GM12878 (cell line): Measurements from ENCODE around the gene TIMM10. TPM values are rescaled to one million over a fixed set of nuclear protein-coding genes. Genes with fewer than 3 reads are reported as not detected.

ENCODE experiments used
- ATAC-seq: fragments of 200-7000 bp; cut with Tn5 transposase; 3 replicates; pipeline ENCODE4 v1.9.1; 2020; ENCODE audit warnings: mild to moderate bottlenecking, moderate library complexity
- BruUV-seq: library from RNA; stranded (reverse); fragments of 400-500 nt; replicated peaks from 2 replicates; lab custom pipeline; 2021; lab: Mats Ljungman, UMichigan
- CTCF ChIA-PET: fragments of 300-600 bp; sonication (Branson Sonifier 250); formaldehyde crosslinking; extraction: SDS; loops from one replicate; lab custom pipeline; 2021; ENCODE audit warnings: inconsistent platforms; lab: Yijun Ruan, JAX
- POLR2A ChIA-PET: fragments of 350-600 bp; formaldehyde crosslinking; extraction: SDS; loops from one replicate; lab custom pipeline; 2021; ENCODE audit warnings: inconsistent platforms; lab: Charles Lee
- RAD21 ChIA-PET: fragments of 300-600 bp; sonication (Branson Sonifier 250); formaldehyde crosslinking; loops from one replicate; lab custom pipeline; 2023; ENCODE audit warnings: antibody characterized with exemption; ENCODE audit not compliant: unreplicated experiment; lab: Charles Lee
- SMC1A ChIA-PET: fragments of 300-600 bp; sonication (Branson Sonifier 250); formaldehyde crosslinking; loops from one replicate; lab custom pipeline; 2023; ENCODE audit not compliant: unreplicated experiment, uncharacterized antibody; lab: Charles Lee
- DNase-seq: peaks from one replicate; pipeline ENCODE4 v3.0.0-alpha.2; 2011; ENCODE audit warnings: low read depth, low spot score
- FAIRE-seq: peaks from 3 replicates; lab custom pipeline; 2011; peaks lifted over from hg19 to GRCh38; lab: Jason Lieb, UNC
- H2AFZ ChIP-seq: 2 replicates; pipeline ENCODE4 v1.6.0; 2011; ENCODE audit warnings: low read depth, low read length, control low read depth; ENCODE audit not compliant: control insufficient read depth
- H3K27ac ChIP-seq: 2 replicates; pipeline ENCODE4 v1.5.1; 2011; ENCODE audit warnings: control low read depth; ENCODE audit not compliant: control insufficient read depth, insufficient read depth
- H3K27me3 ChIP-seq, 2 experiments: replicated peaks in 1 of 2; 2 replicates each; pipeline versions ENCODE4 v1.6.0 to v1.6.1; 2011; ENCODE audit warnings: low read length in 1 of 2; ENCODE audit not compliant: control insufficient read depth in 2 of 2, insufficient read depth in 2 of 2
- H3K36me3 ChIP-seq, 2 experiments: 2 replicates each; pipeline ENCODE4 v1.5.1; 2011; ENCODE audit warnings: low read length in 1 of 2; ENCODE audit not compliant: control insufficient read depth in 2 of 2, insufficient read depth in 2 of 2
- H3K4me1 ChIP-seq: 2 replicates; pipeline ENCODE4 v1.6.1; 2011; ENCODE audit warnings: mild to moderate bottlenecking, low read length, moderate library complexity, mixed read lengths; ENCODE audit not compliant: control insufficient read depth, insufficient read depth
- H3K4me2 ChIP-seq: 2 replicates; pipeline ENCODE4 v1.6.0; 2011; ENCODE audit warnings: control low read depth; ENCODE audit not compliant: control insufficient read depth, insufficient read depth
- H3K4me3 ChIP-seq: fragments of 200-600 bp; sonication (generic); 2 replicates; pipeline ENCODE4 v1.5.1; 2016
- H3K79me2 ChIP-seq: 2 replicates; pipeline ENCODE4 v1.6.0; 2011; ENCODE audit warnings: low read length; ENCODE audit not compliant: control insufficient read depth, insufficient read depth
- H3K9ac ChIP-seq: 2 replicates; pipeline ENCODE4 v1.8.0; 2011; ENCODE audit warnings: low read length, control low read depth, mixed read lengths; ENCODE audit not compliant: control insufficient read depth, insufficient read depth
- H3K9me3 ChIP-seq: replicated peaks from 3 replicates; pipeline ENCODE4 v1.5.1; 2011; ENCODE audit warnings: mild to moderate bottlenecking, low read length; ENCODE audit not compliant: control insufficient read depth, insufficient read depth
- H4K20me1 ChIP-seq: 2 replicates; pipeline ENCODE4 v1.6.0; 2011; ENCODE audit not compliant: control insufficient read depth, insufficient read depth
- ESRRA ChIP-seq: IDR thresholded peaks from 2 replicates; pipeline ENCODE4 v1.6.1; 2012; ENCODE audit warnings: mild to moderate bottlenecking, low read length, improper control_type of control experiment
- ETV6 ChIP-seq, 2 experiments: fragments of 450-650 bp in 1 of 2; IDR thresholded peaks in 1 of 2; conservative IDR thresholded peaks in 1 of 2; 2 replicates each; pipeline ENCODE4 v1.6.1; 2014; ENCODE audit warnings: antibody characterized with exemption in 1 of 2, borderline replicate concordance in 1 of 2, low read depth in 1 of 2, mild to moderate bottlenecking in 1 of 2, moderate library complexity in 1 of 2
- HDAC6 ChIP-seq: fragments of 200-600 bp; sonication (generic); IDR thresholded peaks from one replicate; pipeline ENCODE4 v1.8.0; 2017; ENCODE audit warnings: antibody characterized with exemption; ENCODE audit not compliant: unreplicated experiment
- JUND ChIP-seq: IDR thresholded peaks from 2 replicates; pipeline ENCODE4 v1.6.1; 2012; ENCODE audit warnings: low read depth, mild to moderate bottlenecking, low read length, improper control_type of control experiment, moderate library complexity
- STAT1 ChIP-seq: fragments of 450-650 bp; conservative IDR thresholded peaks from 2 replicates; pipeline ENCODE4 v1.6.1; 2014; ENCODE audit warnings: antibody characterized with exemption, mild to moderate bottlenecking
- STAT3 ChIP-seq: IDR thresholded peaks from 2 replicates; pipeline ENCODE4 v1.6.1; 2011; ENCODE audit warnings: low read depth, low read length, improper control_type of control experiment
- WRNIP1 ChIP-seq: IDR thresholded peaks from 2 replicates; pipeline ENCODE4 v1.6.1; 2011; ENCODE audit warnings: low read depth, low read length, improper control_type of control experiment, borderline replicate concordance
- YY1 ChIP-seq: IDR thresholded peaks from 2 replicates; pipeline ENCODE4 v1.6.1; 2011; ENCODE audit warnings: low read depth, mild to moderate bottlenecking, low read length
- ZBED1 ChIP-seq: IDR thresholded peaks from 2 replicates; pipeline ENCODE4 v1.6.1; 2016; ENCODE audit warnings: borderline replicate concordance
- ZNF622 ChIP-seq: fragments of 450-650 bp; IDR thresholded peaks from 2 replicates; pipeline ENCODE4 v1.6.1; 2017; ENCODE audit warnings: mild to moderate bottlenecking, inconsistent platforms
- WGBS: methylation state at CpG from one replicate; pipeline ENCODE4 v1.1.6; 2016; ENCODE audit warnings: low lambda C conversion rate; ENCODE audit not compliant: insufficient replicate concordance, insufficient coverage; ENCODE audit errors: missing lambda C conversion rate; 5-methylcytosine and 5-hydroxymethylcytosine counted together
- in situ Hi-C: fragments of 300-500 bp; cut with MboI; formaldehyde crosslinking; loops from 9 replicates; pipeline ENCODE4 v1.14.3; 2018; ENCODE audit warnings: mixed read lengths
- intact Hi-C: fragments of 100-400 bp; cut with micrococcal nuclease; formaldehyde crosslinking; loops from one replicate; pipeline ENCODE4 v1.14.2; 2022; ENCODE audit not compliant: unreplicated experiment
- polyA plus RNA-seq, 11 experiments: library from polyadenylated mRNA; depleted of rRNA in 4 of 11; unstranded in 6 of 11; stranded (reverse) in 5 of 11; fragments of >200 nt; fragmentation: Nextera tagmentation in 4 of 11; fragmentation: Illumina TruSeq in 1 of 11; extraction: Ambion mirVana in 4 of 11; extraction: Trizol in 1 of 11; gene quantifications; 1 replicate in 1 of 11; 2 replicates in 10 of 11; pipeline versions ENCODE4 v1.2.1 to v1.2.3, GENCODE V29; 2011 to 2016; ENCODE audit warnings: inconsistent platforms in 2 of 11, missing spikeins in 2 of 11, low read depth in 1 of 11
- total RNA-seq, 4 experiments: library from RNA; depleted of rRNA in 3 of 4; stranded (reverse); fragments of >200 nt in 3 of 4; fragmentation: Illumina TruSeq in 1 of 4; extraction: Trizol in 1 of 4; gene quantifications; 2 replicates each; pipeline versions ENCODE4 v1.2.1 to v1.2.3, GENCODE V29; 2013 to 2021
- TF ChIP-seq, protein P1 (sequence below): IDR thresholded peaks from 2 replicates; pipeline ENCODE4 v1.6.1; 2012; ENCODE audit warnings: mild to moderate bottlenecking, low read depth, low read length
- TF ChIP-seq, protein P2 (sequence below): IDR thresholded peaks from 2 replicates; pipeline ENCODE4 v1.6.1; 2012; ENCODE audit warnings: low read depth, low read length, improper control_type of control experiment

Gene TIMM10
- total and polyA plus RNA-seq, 10 of the 15 experiments (the other 5 are each of a cell fraction or from before 2014, with no cell fraction given), result 148 to 898 (median 206) TPM

DNA sequence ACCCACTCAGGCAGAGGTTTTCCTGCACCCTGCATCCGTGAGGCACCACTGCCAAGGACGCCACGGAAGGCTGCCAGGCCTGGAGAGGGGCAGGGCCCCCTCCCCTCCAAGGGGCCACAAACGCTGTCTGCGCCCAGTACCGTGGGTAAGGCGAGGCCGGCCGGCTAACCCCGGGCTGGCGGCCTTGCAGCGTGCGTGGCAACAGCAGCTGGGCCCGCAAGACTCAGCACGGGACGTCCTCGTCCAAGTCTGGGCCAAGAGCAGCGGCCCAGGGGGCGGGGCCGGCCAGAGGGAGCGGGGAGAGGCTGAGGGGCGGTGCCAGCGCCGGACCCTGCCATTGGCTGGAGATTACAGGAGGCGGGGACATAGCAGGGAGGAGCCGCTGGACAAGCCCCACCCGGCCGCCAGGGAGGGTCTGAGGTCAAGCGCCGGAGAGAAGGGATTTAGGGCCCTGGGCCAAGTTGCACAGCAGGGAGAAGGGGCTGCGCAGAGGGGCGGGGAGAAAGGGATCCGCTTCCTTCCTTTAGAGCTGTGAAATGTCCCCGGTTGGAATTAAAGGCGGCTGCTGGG is 31.1 kb downstream of the TIMM10 start:
- H3K9ac ChIP-seq, result no peak overlapping the region

DNA sequence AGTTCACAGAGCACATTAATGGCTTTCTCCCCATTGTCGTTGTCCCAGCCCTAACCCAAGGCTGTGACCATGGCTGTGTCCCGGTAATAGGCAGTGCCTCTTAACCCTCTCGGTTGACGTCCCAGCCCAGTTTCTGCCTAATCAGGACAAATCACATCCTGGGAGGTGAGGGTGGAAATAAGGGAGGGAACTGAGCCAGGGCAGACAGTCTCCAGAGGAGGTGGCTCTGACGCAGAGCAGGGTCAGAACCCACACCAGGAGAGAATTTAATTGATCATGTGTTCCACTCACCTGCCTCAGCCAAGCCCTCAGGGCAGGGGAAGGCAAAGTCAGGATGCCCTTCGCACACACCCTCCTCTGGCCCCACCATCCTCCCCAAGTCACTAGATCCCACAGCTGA is 32.0 kb downstream of the TIMM10 start:
- H3K4me2 ChIP-seq, result no peak overlapping the region
- in situ Hi-C loops, result loop anchor here (25.0 kb wide), 1 partner anchor 661 kb away; no protein-coding TSS in a partner anchor
- H4K20me1 ChIP-seq, result peaks cover 3% of the 10 kb centered on the region; the same call in 1 of the 2 replicates
- H3K79me2 ChIP-seq, result no peaks in the 10 kb centered on the region
- no peaks in the 10 kb centered on the region for H3K4me1 ChIP-seq
- no peak for FAIRE-seq
- CTCF ChIA-PET, result interaction anchor here (2.0 kb wide), 1 partner anchor 28 kb away, joined by 4 read pairs; no protein-coding TSS in a partner anchor
- H3K36me3 ChIP-seq, result peaks cover 3 to 5% of the 10 kb centered on the region in 2 experiments
- no peak for DNase-seq
- WGBS, result 97% methylated on average over 6 of the region's 6 CpGs
- RAD21 ChIA-PET, result no interaction called here
- H3K4me3 ChIP-seq, result no peak overlapping the region
- no peaks in the 10 kb centered on the region for H3K9me3 ChIP-seq
- H3K9ac ChIP-seq, result no peak overlapping the region
- POLR2A ChIA-PET, result no interaction called here
- no peaks in the 10 kb centered on the region for H3K27me3 ChIP-seq
- intact Hi-C loops, result no loop called here
- BruUV-seq, result no TSS peak
- no peak overlapping the region for H3K27ac ChIP-seq
- ATAC-seq, result no peak
- H2AFZ ChIP-seq, result no peak overlapping the region
- TF ChIP-seq STAT3, result no peak
- TF ChIP-seq YY1, result no peak
- TF ChIP-seq ETV6 (conservative IDR thresholded peaks at IDR 0.05 in 1 of 2, IDR thresholded peaks at IDR 0.05 in 1 of 2; ENCODE audit: borderline replicate concordance in 1 of 2, low read depth in 1 of 2), result no peak
- no peak for TF ChIP-seq STAT1
- TF ChIP-seq ZNF622, result no peak
- TF ChIP-seq ZBED1, result no peak
- TF ChIP-seq JUND, result no peak
- no peak for TF ChIP-seq ESRRA
- TF ChIP-seq, protein P1, sequence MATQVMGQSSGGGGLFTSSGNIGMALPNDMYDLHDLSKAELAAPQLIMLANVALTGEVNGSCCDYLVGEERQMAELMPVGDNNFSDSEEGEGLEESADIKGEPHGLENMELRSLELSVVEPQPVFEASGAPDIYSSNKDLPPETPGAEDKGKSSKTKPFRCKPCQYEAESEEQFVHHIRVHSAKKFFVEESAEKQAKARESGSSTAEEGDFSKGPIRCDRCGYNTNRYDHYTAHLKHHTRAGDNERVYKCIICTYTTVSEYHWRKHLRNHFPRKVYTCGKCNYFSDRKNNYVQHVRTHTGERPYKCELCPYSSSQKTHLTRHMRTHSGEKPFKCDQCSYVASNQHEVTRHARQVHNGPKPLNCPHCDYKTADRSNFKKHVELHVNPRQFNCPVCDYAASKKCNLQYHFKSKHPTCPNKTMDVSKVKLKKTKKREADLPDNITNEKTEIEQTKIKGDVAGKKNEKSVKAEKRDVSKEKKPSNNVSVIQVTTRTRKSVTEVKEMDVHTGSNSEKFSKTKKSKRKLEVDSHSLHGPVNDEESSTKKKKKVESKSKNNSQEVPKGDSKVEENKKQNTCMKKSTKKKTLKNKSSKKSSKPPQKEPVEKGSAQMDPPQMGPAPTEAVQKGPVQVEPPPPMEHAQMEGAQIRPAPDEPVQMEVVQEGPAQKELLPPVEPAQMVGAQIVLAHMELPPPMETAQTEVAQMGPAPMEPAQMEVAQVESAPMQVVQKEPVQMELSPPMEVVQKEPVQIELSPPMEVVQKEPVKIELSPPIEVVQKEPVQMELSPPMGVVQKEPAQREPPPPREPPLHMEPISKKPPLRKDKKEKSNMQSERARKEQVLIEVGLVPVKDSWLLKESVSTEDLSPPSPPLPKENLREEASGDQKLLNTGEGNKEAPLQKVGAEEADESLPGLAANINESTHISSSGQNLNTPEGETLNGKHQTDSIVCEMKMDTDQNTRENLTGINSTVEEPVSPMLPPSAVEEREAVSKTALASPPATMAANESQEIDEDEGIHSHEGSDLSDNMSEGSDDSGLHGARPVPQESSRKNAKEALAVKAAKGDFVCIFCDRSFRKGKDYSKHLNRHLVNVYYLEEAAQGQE, result no peak
- TF ChIP-seq, protein P2, sequence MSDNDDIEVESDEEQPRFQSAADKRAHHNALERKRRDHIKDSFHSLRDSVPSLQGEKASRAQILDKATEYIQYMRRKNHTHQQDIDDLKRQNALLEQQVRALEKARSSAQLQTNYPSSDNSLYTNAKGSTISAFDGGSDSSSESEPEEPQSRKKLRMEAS, result no peak
- SMC1A ChIA-PET, result no interaction called here

More for the DNA sequence above, 31.1 kb downstream of the TIMM10 start:
- no peak for FAIRE-seq
- no peaks in the 10 kb centered on the region for H3K27me3 ChIP-seq
- H2AFZ ChIP-seq, result no peak overlapping the region
- no peaks in the 10 kb centered on the region for H3K4me1 ChIP-seq
- peak; percentile 42; the same call in 2 of the 3 replicates for ATAC-seq
- DNase-seq, result no peak
- H3K36me3 ChIP-seq, result peaks cover 3% of the 10 kb centered on the region in 2 experiments; a peak in 3 of 4 replicates
- intact Hi-C loops (no loop called here), in situ Hi-C loops (loop anchor here (25.0 kb wide), 1 partner anchor 662 kb away; no protein-coding TSS in a partner anchor)
- no TSS peak for BruUV-seq
- ChIA-PET RAD21 (no interaction called here), SMC1A (no interaction called here), CTCF (interaction anchor here (2.0 kb wide), 1 partner anchor 27 kb away, joined by 4 read pairs; no protein-coding TSS in a partner anchor), POLR2A (no interaction called here)
- no peaks in the 10 kb centered on the region for H3K9me3 ChIP-seq
- no peaks in the 10 kb centered on the region for H3K79me2 ChIP-seq
- H3K27ac ChIP-seq, result no peak overlapping the region
- WGBS, result 43% methylated on average over 26 of the region's 35 CpGs
- H4K20me1 ChIP-seq, result peaks cover 3% of the 10 kb centered on the region; the same call in 1 of the 2 replicates
- no peak overlapping the region for H3K4me3 ChIP-seq
- TF ChIP-seq HDAC6, result no peak
- TF ChIP-seq WRNIP1, result no peak
- no peak overlapping the region for H3K4me2 ChIP-seq
